HCT116 (cell line): Measurements from ENCODE around the gene CLEC4M. TPM values are rescaled to one million over a fixed set of nuclear protein-coding genes. Genes with fewer than 3 reads are reported as not detected.

ENCODE experiments used
- ATAC-seq: fragments of 200-7000 bp; cut with Tn5 transposase; 2 replicates; pipeline ENCODE4 v1.9.1; 2020; ENCODE audit warnings: mild to moderate bottlenecking, moderate library complexity
- BruUV-seq: library from RNA; stranded (reverse); fragments of 400-500 nt; replicated peaks from 2 replicates; lab custom pipeline; 2021; lab: Mats Ljungman, UMichigan
- CTCF ChIA-PET: fragments of 300-600 bp; sonication (Branson Sonifier 250); formaldehyde crosslinking; loops from one replicate; lab custom pipeline; 2021; ENCODE audit warnings: antibody characterized with exemption; lab: Charles Lee
- POLR2A ChIA-PET: fragments of 300-600, 350-600 bp; sonication (Branson Sonifier 250); formaldehyde crosslinking; loops from one replicate; lab custom pipeline; 2021; ENCODE audit warnings: antibody characterized with exemption; lab: Charles Lee
- RAD21 ChIA-PET, 2 experiments: fragments of 300-600 bp; sonication (Branson Sonifier 250); formaldehyde crosslinking; loops; one replicate each; lab custom pipeline; 2023; ENCODE audit warnings: low total read pairs in 2 of 2; ENCODE audit not compliant: uncharacterized antibody in 2 of 2, unreplicated experiment in 2 of 2, low non-redundant PET in 1 of 2; lab: Charles Lee
- DNase-seq: peaks from one replicate; pipeline ENCODE4 v3.0.0-alpha.2; 2010; ENCODE audit warnings: low read depth, low spot score
- H2AFZ ChIP-seq: fragments of 200-600 bp; shearing (Covaris generic), sonication (generic); 2 replicates; pipeline ENCODE4 v1.6.1; 2017; ENCODE audit warnings: low read depth, mixed run types, mixed read lengths, antibody characterized with exemption, low read length; ENCODE audit not compliant: poor library complexity, severe bottlenecking
- H3K27ac ChIP-seq: 2 replicates; pipeline ENCODE4 v1.5.1; 2012; ENCODE audit warnings: low read depth, low read length
- H3K27me3 ChIP-seq: fragments of 200-600 bp; sonication (generic); 2 replicates; pipeline ENCODE4 v1.6.1; 2016; ENCODE audit warnings: mixed run types, low read length, mixed read lengths; ENCODE audit not compliant: insufficient read depth
- H3K36me3 ChIP-seq, 2 experiments: fragments of 200-500 bp in 1 of 2; fragments of 200-600 bp in 1 of 2; sonication (Bioruptor generic) in 1 of 2; sonication (generic) in 1 of 2; 2 replicates each; pipeline versions ENCODE4 v1.5.1 to v1.6.1; 2014 to 2016; ENCODE audit warnings: low read length in 2 of 2, inconsistent platforms in 1 of 2, mixed read lengths in 1 of 2, mixed run types in 1 of 2; ENCODE audit not compliant: insufficient read depth in 2 of 2, control insufficient read depth in 1 of 2
- H3K4me1 ChIP-seq, 2 experiments: fragments of 200-600 bp in 1 of 2; sonication (generic) in 1 of 2; 2 replicates each; pipeline versions ENCODE4 v1.5.1 to v1.6.1; 2012 to 2017; ENCODE audit warnings: low read length in 2 of 2, inconsistent platforms in 1 of 2, mild to moderate bottlenecking in 1 of 2, mixed read lengths in 1 of 2, mixed run types in 1 of 2, moderate library complexity in 1 of 2; ENCODE audit not compliant: insufficient read depth in 2 of 2, control insufficient read depth in 1 of 2
- H3K4me2 ChIP-seq: fragments of 200-600 bp; sonication (generic); 2 replicates; pipeline ENCODE4 v1.6.1; 2017; ENCODE audit warnings: mixed run types, low read length, mixed read lengths
- H3K4me3 ChIP-seq, 2 experiments: fragments of 200-600 bp in 1 of 2; sonication (generic) in 1 of 2; replicated peaks in 1 of 2; 2 replicates each; pipeline ENCODE4 v1.5.1; 2011 to 2016; ENCODE audit warnings: low read length in 2 of 2, control low read depth in 1 of 2, low read depth in 1 of 2, mild to moderate bottlenecking in 1 of 2, mixed read lengths in 1 of 2, mixed run types in 1 of 2
- H3K79me2 ChIP-seq: fragments of 200-600 bp; sonication (generic); 2 replicates; pipeline ENCODE4 v1.6.1; 2017; ENCODE audit warnings: mild to moderate bottlenecking, mixed run types, low read length, moderate library complexity, mixed read lengths; ENCODE audit not compliant: insufficient read depth
- H3K9ac ChIP-seq: fragments of 200-600 bp; sonication (generic); 2 replicates; pipeline ENCODE4 v1.6.1; 2016; ENCODE audit warnings: low read length, mixed read lengths
- H3K9me2 ChIP-seq: fragments of 200-600 bp; sonication (generic), shearing (Covaris generic); 2 replicates; pipeline ENCODE4 v1.6.1; 2017; ENCODE audit warnings: mixed run types, mild to moderate bottlenecking, moderate library complexity; ENCODE audit not compliant: insufficient read depth
- H3K9me3 ChIP-seq, 2 experiments: fragments of 200-500 bp in 1 of 2; fragments of 200-600 bp in 1 of 2; sonication (Bioruptor generic) in 1 of 2; sonication (generic) in 1 of 2; 2 replicates each; pipeline ENCODE4 v1.6.1; 2014 to 2017; ENCODE audit warnings: low read length in 2 of 2, mixed read lengths in 2 of 2, inconsistent platforms in 1 of 2, low read depth in 1 of 2, mild to moderate bottlenecking in 1 of 2, mixed run types in 1 of 2, moderate library complexity in 1 of 2; ENCODE audit not compliant: control insufficient read depth in 1 of 2, insufficient read depth in 1 of 2
- H4K20me1 ChIP-seq: fragments of 200-600 bp; sonication (generic), shearing (Covaris generic); 2 replicates; pipeline ENCODE4 v1.6.1; 2017; ENCODE audit warnings: mixed run types, mild to moderate bottlenecking, moderate library complexity; ENCODE audit not compliant: insufficient read depth
- CEBPB ChIP-seq: IDR thresholded peaks from 2 replicates; pipeline ENCODE4 v1.6.1; 2012; ENCODE audit warnings: low read depth
- EZH2 ChIP-seq: fragments of 200-600 bp; sonication (generic); IDR thresholded peaks from 2 replicates; pipeline ENCODE4 v1.6.1; 2017; ENCODE audit warnings: antibody characterized with exemption, mixed run types
- JUND ChIP-seq: IDR thresholded peaks from 2 replicates; pipeline ENCODE4 v1.6.1; 2012
- SIN3A ChIP-seq: IDR thresholded peaks from 2 replicates; pipeline ENCODE4 v1.6.1; 2012; ENCODE audit warnings: low read depth
- TCF7L2 ChIP-seq: IDR thresholded peaks from 2 replicates; pipeline ENCODE4 v1.7.0; 2011; ENCODE audit warnings: borderline replicate concordance, inconsistent platforms; ENCODE audit not compliant: insufficient read depth, insufficient read length; ENCODE audit errors: extremely low read depth
- YY1 ChIP-seq: IDR thresholded peaks from 2 replicates; pipeline ENCODE4 v1.6.1; 2011; ENCODE audit warnings: low read length, low read depth, moderate library complexity, mild to moderate bottlenecking; ENCODE audit not compliant: insufficient replicate concordance; ENCODE audit errors: extremely low read depth
- ZFX ChIP-seq: fragments of 450-650 bp; IDR thresholded peaks from 2 replicates; pipeline ENCODE4 v1.6.1; 2017
- intact Hi-C: fragments of 100-400 bp; cut with micrococcal nuclease; formaldehyde crosslinking; loops from 2 replicates; pipeline ENCODE4 v1.10.0; 2022
- total RNA-seq: library from RNA; stranded (reverse); gene quantifications from one replicate; pipeline ENCODE4 v1.2.1, GENCODE V29; 2021; ENCODE audit not compliant: unreplicated experiment
- TF ChIP-seq, protein P1 (sequence below), 3 experiments: fragments of 200-600 bp in 1 of 3; sonication (generic) in 1 of 3; IDR thresholded peaks in 2 of 3; conservative IDR thresholded peaks in 1 of 3; 2 replicates each; pipeline ENCODE4 v1.5.1; 2012 to 2017; ENCODE audit warnings: low read depth in 2 of 3, low read length in 2 of 3, antibody characterized with exemption in 1 of 3, borderline replicate concordance in 1 of 3, control low read depth in 1 of 3, mild to moderate bottlenecking in 1 of 3, mixed read lengths in 1 of 3, mixed run types in 1 of 3, moderate library complexity in 1 of 3; ENCODE audit not compliant: insufficient read depth in 1 of 3
- TF ChIP-seq, protein P2 (sequence below): IDR thresholded peaks from 2 replicates; pipeline ENCODE4 v1.6.1; 2012

The CLEC4M gene
- total RNA-seq, 1 experiment from 2014 or later = not detected

DNA sequence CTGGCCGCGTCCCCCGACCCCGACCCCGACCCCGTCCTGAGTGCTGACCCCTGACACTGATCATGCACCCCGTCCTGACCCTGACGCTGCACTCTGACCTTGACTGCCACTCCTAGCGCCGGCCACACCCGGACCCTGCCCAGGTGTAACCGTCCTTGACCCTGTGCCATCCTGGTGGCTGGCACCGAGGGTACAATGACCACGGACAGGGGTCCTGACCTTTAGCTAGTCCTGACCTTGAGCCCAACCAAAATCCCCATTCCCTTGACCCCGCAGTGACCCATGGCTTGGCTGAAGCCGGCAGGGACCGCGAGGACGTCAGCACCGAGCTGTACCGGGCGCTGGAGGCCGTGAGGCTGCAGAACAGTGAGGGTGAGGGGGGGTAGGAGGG, 25.9 kb downstream of the CLEC4M start:
- Histone ChIP-seq H3K9ac (no peak overlapping the region), H3K27ac (no peak overlapping the region), H2AFZ (no peak overlapping the region), H3K9me3 (no peaks in the 10 kb centered on the region), H3K4me2 (no peak overlapping the region), H3K9me2 (no peaks in the 10 kb centered on the region), H3K36me3 (no peaks in the 10 kb centered on the region), H3K4me1 (peaks cover 6 to 9% of the 10 kb centered on the region in 2 experiments), H4K20me1 (no peaks in the 10 kb centered on the region), H3K27me3 (no peaks in the 10 kb centered on the region), H3K4me3 (no peak overlapping the region), H3K79me2 (no peaks in the 10 kb centered on the region)
- TF ChIP-seq SIN3A = no peak
- TF ChIP-seq YY1 = no peak
- no peak for TF ChIP-seq TCF7L2
- no peak for TF ChIP-seq EZH2
- TF ChIP-seq ZFX = no peak
- TF ChIP-seq, protein P1, sequence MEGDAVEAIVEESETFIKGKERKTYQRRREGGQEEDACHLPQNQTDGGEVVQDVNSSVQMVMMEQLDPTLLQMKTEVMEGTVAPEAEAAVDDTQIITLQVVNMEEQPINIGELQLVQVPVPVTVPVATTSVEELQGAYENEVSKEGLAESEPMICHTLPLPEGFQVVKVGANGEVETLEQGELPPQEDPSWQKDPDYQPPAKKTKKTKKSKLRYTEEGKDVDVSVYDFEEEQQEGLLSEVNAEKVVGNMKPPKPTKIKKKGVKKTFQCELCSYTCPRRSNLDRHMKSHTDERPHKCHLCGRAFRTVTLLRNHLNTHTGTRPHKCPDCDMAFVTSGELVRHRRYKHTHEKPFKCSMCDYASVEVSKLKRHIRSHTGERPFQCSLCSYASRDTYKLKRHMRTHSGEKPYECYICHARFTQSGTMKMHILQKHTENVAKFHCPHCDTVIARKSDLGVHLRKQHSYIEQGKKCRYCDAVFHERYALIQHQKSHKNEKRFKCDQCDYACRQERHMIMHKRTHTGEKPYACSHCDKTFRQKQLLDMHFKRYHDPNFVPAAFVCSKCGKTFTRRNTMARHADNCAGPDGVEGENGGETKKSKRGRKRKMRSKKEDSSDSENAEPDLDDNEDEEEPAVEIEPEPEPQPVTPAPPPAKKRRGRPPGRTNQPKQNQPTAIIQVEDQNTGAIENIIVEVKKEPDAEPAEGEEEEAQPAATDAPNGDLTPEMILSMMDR (IDR thresholded peaks at IDR 0.05 in 2 of 3, conservative IDR thresholded peaks at IDR 0.05 in 1 of 3; ENCODE audit: borderline replicate concordance in 1 of 3, insufficient read depth in 1 of 3, low read depth in 2 of 3, low read length in 2 of 3) = no peak
- TF ChIP-seq CEBPB = no peak
- no peak for TF ChIP-seq JUND
- TF ChIP-seq, protein P2, sequence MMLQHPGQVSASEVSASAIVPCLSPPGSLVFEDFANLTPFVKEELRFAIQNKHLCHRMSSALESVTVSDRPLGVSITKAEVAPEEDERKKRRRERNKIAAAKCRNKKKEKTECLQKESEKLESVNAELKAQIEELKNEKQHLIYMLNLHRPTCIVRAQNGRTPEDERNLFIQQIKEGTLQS = no peak
- RAD21 ChIA-PET = no interaction called here
- POLR2A ChIA-PET = no interaction called here
- ATAC-seq = no peak
- CTCF ChIA-PET = no interaction called here
- intact Hi-C loops = no loop called here
- no peak for DNase-seq
- BruUV-seq = no TSS peak
